ENCODE measurements around the gene INPP4A.

INPP4A gene

GRCh38 chr2:98476192-98476868 lies 31.7 kb downstream of the INPP4A start:
- DNase-seq (ENCODE audit: low spot score): no peak

- DNase-seq (ENCODE audit: low spot score): no peak
Measured at GRCh38 chr2:98477036-98477435, 32.4 kb downstream of the INPP4A start.

GRCh38 chr2:98477506-98477905 lies 32.8 kb downstream of the INPP4A start:
- DNase-seq (ENCODE audit: low spot score): no peak

GRCh38 chr2:98478088-98478551 lies 33.5 kb downstream of the INPP4A start:
- no peak for DNase-seq (ENCODE audit: low spot score)

GRCh38 chr2:98478907-98479306 lies 34.2 kb downstream of the INPP4A start:
- no peak for DNase-seq (ENCODE audit: low spot score)

- no peak for DNase-seq (ENCODE audit: low spot score)
Measured at GRCh38 chr2:98479371-98479770, 34.7 kb downstream of the INPP4A start.

GRCh38 chr2:98479959-98480524 lies 35.4 kb downstream of the INPP4A start:
- DNase-seq (ENCODE audit: low spot score): no peak

- DNase-seq (ENCODE audit: low spot score): no peak
Measured at GRCh38 chr2:98480598-98480997, 35.9 kb downstream of the INPP4A start.

GRCh38 chr2:98482362-98482761 lies 37.7 kb downstream of the INPP4A start:
- DNase-seq (ENCODE audit: low spot score): no peak

- no peak for DNase-seq (ENCODE audit: low spot score)
Measured at GRCh38 chr2:98483257-98483861, 38.7 kb downstream of the INPP4A start.

GRCh38 chr2:98484121-98484557 lies 39.5 kb downstream of the INPP4A start:
- DNase-seq (ENCODE audit: low spot score): no peak

GRCh38 chr2:98484652-98485452 lies 40.2 kb downstream of the INPP4A start:
- DNase-seq (ENCODE audit: low spot score): no peak

- no peak for DNase-seq (ENCODE audit: low spot score)
Measured at GRCh38 chr2:98485453-98485755, 40.7 kb downstream of the INPP4A start.

GRCh38 chr2:98486374-98486981 lies 41.8 kb downstream of the INPP4A start:
- no peak for DNase-seq (ENCODE audit: low spot score)

GRCh38 chr2:98487101-98487805 lies 42.6 kb downstream of the INPP4A start:
- DNase-seq (ENCODE audit: low spot score): no peak

GRCh38 chr2:98487806-98488189 lies 43.1 kb downstream of the INPP4A start:
- peak; percentile 35 for DNase-seq (ENCODE audit: low spot score)

GRCh38 chr2:98488252-98488651 lies 43.6 kb downstream of the INPP4A start:
- DNase-seq (ENCODE audit: low spot score): no peak

GRCh38 chr2:98489486-98489885 lies 44.8 kb downstream of the INPP4A start:
- no peak for DNase-seq (ENCODE audit: low spot score)

- no peak for DNase-seq (ENCODE audit: low spot score)
Measured at GRCh38 chr2:98489971-98490962, 45.6 kb downstream of the INPP4A start.

GRCh38 chr2:98492441-98492840 lies 47.8 kb downstream of the INPP4A start:
- no peak for DNase-seq (ENCODE audit: low spot score)

GRCh38 chr2:98494699-98495098 lies 50.0 kb downstream of the INPP4A start:
- DNase-seq (ENCODE audit: low spot score): no peak
